PC-9 (cell line): ENCODE data around the gene STARD8. TPM values are rescaled to one million over a fixed set of nuclear protein-coding genes. Genes with fewer than 3 reads are reported as not detected.

ENCODE experiments used
- BruUV-seq: library from RNA; stranded (reverse); fragments of 400-500 nt; replicated peaks from 2 replicates; lab custom pipeline; 2021; lab: Mats Ljungman, UMichigan
- CTCF ChIA-PET: fragments of 300-600 bp; sonication (Branson Sonifier 250); formaldehyde crosslinking; loops from one replicate; lab custom pipeline; 2022; ENCODE audit warnings: antibody characterized with exemption; lab: Charles Lee
- POLR2A ChIA-PET: fragments of 300-600 bp; sonication (Branson Sonifier 250); formaldehyde crosslinking; loops from one replicate; lab custom pipeline; 2022; ENCODE audit warnings: antibody characterized with exemption; ENCODE audit not compliant: unreplicated experiment; lab: Charles Lee
- DNase-seq, 2 experiments: peaks; one replicate each; pipeline versions ENCODE4 v3.0.0 to v3.0.0-alpha.2; 2015 to 2022; ENCODE audit warnings: mixed read lengths in 1 of 2
- H2AFZ ChIP-seq: fragments of 200-600 bp; sonication (generic); 2 replicates; pipeline ENCODE4 v1.8.1; 2017; ENCODE audit warnings: antibody characterized with exemption
- H3F3A ChIP-seq: fragments of 200-600 bp; sonication (generic); 2 replicates; pipeline ENCODE4 v1.8.1; 2017; ENCODE audit warnings: antibody characterized with exemption, mild to moderate bottlenecking, low read depth; ENCODE audit not compliant: insufficient read depth
- H3K27ac ChIP-seq: fragments of 200-600 bp; sonication (generic); 2 replicates; pipeline ENCODE4 v1.6.1; 2016; ENCODE audit warnings: mixed run types
- H3K27me3 ChIP-seq: fragments of 200-600 bp; sonication (generic); 2 replicates; pipeline ENCODE4 v1.6.1; 2016; ENCODE audit warnings: low read depth, mixed run types; ENCODE audit not compliant: insufficient read depth
- H3K36me3 ChIP-seq: fragments of 200-600 bp; sonication (generic); 2 replicates; pipeline ENCODE4 v1.6.1; 2016; ENCODE audit warnings: low read depth, mixed run types
- H3K4me1 ChIP-seq: fragments of 200-600 bp; sonication (generic); replicated peaks from 2 replicates; pipeline ENCODE4 v1.6.1; 2016; ENCODE audit warnings: mixed run types; ENCODE audit not compliant: insufficient read depth
- H3K4me2 ChIP-seq: fragments of 200-600 bp; sonication (generic); 2 replicates; pipeline ENCODE4 v1.6.1; 2017; ENCODE audit warnings: mixed run types
- H3K4me3 ChIP-seq: fragments of 200-600 bp; sonication (generic); 2 replicates; pipeline ENCODE4 v1.6.1; 2016; ENCODE audit warnings: mixed run types
- H3K79me2 ChIP-seq: fragments of 200-600 bp; sonication (generic); 2 replicates; pipeline ENCODE4 v1.6.1; 2017; ENCODE audit warnings: low read depth, mixed run types
- H3K9me2 ChIP-seq: fragments of 200-600 bp; sonication (generic); 2 replicates; pipeline ENCODE4 v1.8.1; 2017; ENCODE audit warnings: mild to moderate bottlenecking; ENCODE audit not compliant: insufficient read depth
- H3K9me3 ChIP-seq: fragments of 200-600 bp; sonication (generic); 2 replicates; pipeline ENCODE4 v1.8.1; 2016; ENCODE audit warnings: low read depth; ENCODE audit not compliant: insufficient read depth
- H4K20me1 ChIP-seq: fragments of 200-600 bp; sonication (generic); 2 replicates; pipeline ENCODE4 v1.8.1; 2017; ENCODE audit not compliant: insufficient read depth
- EZH2 ChIP-seq: fragments of 200-600 bp; sonication (generic); IDR thresholded peaks from 2 replicates; pipeline ENCODE4 v1.8.0; 2017; ENCODE audit warnings: antibody characterized with exemption, low read depth
- intact Hi-C: fragments of 100-400 bp; cut with micrococcal nuclease; formaldehyde crosslinking; loops from one replicate; pipeline ENCODE4 v1.10.0; 2022; ENCODE audit not compliant: unreplicated experiment
- total RNA-seq: library from RNA; stranded (reverse); gene quantifications from 2 replicates; pipeline ENCODE4 v1.2.3, GENCODE V29; 2021
- TF ChIP-seq, protein P1 (sequence below): fragments of 200-600 bp; sonication (generic); conservative IDR thresholded peaks from 2 replicates; pipeline ENCODE4 v1.6.1; 2017; ENCODE audit warnings: mixed run types, antibody characterized with exemption, mild to moderate bottlenecking, moderate library complexity

STARD8 gene
- total RNA-seq, 1 experiment from 2014 or later = 2.2 TPM

DNA sequence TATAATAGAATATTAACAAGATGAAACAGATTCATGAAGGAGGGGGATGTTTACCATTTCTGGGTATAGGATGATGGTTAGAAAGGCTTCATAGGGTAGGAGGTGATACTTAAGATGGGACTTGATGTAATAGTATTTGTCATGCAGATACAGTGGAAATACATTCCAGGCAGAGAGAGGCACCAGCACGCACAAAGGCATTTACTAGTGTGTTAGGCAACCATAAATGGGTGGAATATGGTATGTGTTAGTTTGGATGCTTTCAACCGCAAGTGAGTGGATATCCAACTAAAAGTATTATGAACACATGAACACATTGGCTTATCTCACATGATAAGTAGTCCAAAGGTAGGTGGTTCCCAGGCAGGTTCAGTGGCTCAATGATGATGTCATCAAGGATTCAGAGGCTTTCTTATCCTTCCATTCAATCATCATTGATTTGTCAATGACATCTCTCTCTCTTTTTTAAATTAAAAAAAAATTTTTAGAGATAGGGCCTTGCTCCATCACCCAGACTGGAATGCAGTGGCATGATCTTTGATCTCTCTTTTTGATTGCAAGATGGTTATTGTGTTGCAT is 12.7 kb upstream of the STARD8 start:
- Histone ChIP-seq H3K27me3 (no peaks in the 10 kb centered on the region), H2AFZ (no peak overlapping the region), H3K4me2 (no peak overlapping the region), H4K20me1 (no peaks in the 10 kb centered on the region), H3K79me2 (no peaks in the 10 kb centered on the region), H3F3A (no peaks in the 10 kb centered on the region), H3K4me1 (no peaks in the 10 kb centered on the region), H3K9me3 (no peaks in the 10 kb centered on the region), H3K9me2 (no peaks in the 10 kb centered on the region), H3K27ac (no peak overlapping the region), H3K36me3 (no peaks in the 10 kb centered on the region), H3K4me3 (no peak overlapping the region)
- no peak for TF ChIP-seq EZH2
- TF ChIP-seq, protein P1, sequence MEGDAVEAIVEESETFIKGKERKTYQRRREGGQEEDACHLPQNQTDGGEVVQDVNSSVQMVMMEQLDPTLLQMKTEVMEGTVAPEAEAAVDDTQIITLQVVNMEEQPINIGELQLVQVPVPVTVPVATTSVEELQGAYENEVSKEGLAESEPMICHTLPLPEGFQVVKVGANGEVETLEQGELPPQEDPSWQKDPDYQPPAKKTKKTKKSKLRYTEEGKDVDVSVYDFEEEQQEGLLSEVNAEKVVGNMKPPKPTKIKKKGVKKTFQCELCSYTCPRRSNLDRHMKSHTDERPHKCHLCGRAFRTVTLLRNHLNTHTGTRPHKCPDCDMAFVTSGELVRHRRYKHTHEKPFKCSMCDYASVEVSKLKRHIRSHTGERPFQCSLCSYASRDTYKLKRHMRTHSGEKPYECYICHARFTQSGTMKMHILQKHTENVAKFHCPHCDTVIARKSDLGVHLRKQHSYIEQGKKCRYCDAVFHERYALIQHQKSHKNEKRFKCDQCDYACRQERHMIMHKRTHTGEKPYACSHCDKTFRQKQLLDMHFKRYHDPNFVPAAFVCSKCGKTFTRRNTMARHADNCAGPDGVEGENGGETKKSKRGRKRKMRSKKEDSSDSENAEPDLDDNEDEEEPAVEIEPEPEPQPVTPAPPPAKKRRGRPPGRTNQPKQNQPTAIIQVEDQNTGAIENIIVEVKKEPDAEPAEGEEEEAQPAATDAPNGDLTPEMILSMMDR = no peak
- CTCF ChIA-PET = no interaction called here
- POLR2A ChIA-PET = no interaction called here
- BruUV-seq = no TSS peak
- intact Hi-C loops = no loop called here
- DNase-seq = no peak

DNA sequence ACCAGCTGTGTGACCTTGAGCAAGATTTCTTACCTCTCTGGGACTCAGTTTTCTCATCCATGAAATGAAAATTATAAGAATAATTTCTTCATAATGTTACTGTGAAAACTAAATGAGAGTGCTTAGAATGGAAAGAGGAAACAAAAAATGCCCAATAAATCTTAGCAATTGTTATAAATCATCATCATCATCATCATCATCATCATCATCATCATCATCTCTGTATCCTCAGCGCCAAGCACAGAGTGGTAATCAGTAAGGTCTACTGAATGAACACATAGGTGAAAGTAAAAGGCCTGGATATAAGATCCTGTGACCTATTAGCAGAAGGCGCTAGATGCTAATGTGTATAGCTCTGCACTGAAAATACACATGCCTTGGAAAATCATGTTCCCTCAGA is 6.8 kb upstream of the STARD8 start:
- POLR2A ChIA-PET = no interaction called here

DNA sequence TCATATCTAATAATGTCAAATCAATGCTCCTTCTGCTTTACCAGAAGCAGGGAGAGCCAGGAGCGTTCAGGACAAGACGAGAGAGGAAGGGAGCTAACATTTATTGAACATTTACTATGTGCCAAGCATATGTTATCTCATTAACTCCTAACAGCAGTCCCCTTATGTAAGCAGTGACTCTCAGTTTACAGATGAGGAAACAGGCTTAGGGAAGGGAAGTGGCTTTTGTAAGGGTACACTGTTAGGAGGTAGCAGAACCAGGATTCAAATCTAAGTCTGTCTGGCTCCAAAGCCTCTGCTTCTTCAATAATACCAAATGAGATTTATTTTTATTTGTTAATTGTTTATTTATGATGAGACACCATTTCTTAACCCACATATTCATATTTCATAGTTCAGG is 2.6 kb upstream of the STARD8 start:
- intact Hi-C loops = no loop called here
- Histone ChIP-seq H3K36me3 (no peaks in the 10 kb centered on the region), H4K20me1 (no peaks in the 10 kb centered on the region), H3K27ac (no peak overlapping the region), H3K27me3 (peaks cover 9% of the 10 kb centered on the region; the same call in 1 of the 2 replicates), H3K4me1 (no peaks in the 10 kb centered on the region), H3K79me2 (no peaks in the 10 kb centered on the region), H3K4me3 (no peak overlapping the region), H3F3A (no peaks in the 10 kb centered on the region), H3K9me3 (no peaks in the 10 kb centered on the region), H2AFZ (no peak overlapping the region), H3K9me2 (no peaks in the 10 kb centered on the region), H3K4me2 (no peak overlapping the region)
- TF ChIP-seq, protein P1 = no peak
- TF ChIP-seq EZH2 = no peak
- no peak for DNase-seq
- ChIA-PET POLR2A (no interaction called here), CTCF (no interaction called here)
- BruUV-seq = no TSS peak

More for the DNA sequence above, 6.8 kb upstream of the STARD8 start:
- TF ChIP-seq, protein P1 = no peak
- no peak for TF ChIP-seq EZH2
- CTCF ChIA-PET = no interaction called here
- H2AFZ ChIP-seq = no peak overlapping the region
- H3K27ac ChIP-seq = no peak overlapping the region
- intact Hi-C loops = no loop called here
- H3K36me3 ChIP-seq = no peaks in the 10 kb centered on the region
- no peaks in the 10 kb centered on the region for H3K79me2 ChIP-seq
- no peaks in the 10 kb centered on the region for H4K20me1 ChIP-seq
- no peaks in the 10 kb centered on the region for H3K9me3 ChIP-seq
- no peak overlapping the region for H3K4me2 ChIP-seq
- H3K27me3 ChIP-seq = no peaks in the 10 kb centered on the region
- no TSS peak for BruUV-seq
- H3K9me2 ChIP-seq = no peaks in the 10 kb centered on the region
- no peak for DNase-seq
- H3K4me1 ChIP-seq = no peaks in the 10 kb centered on the region
- no peaks in the 10 kb centered on the region for H3F3A ChIP-seq
- no peak overlapping the region for H3K4me3 ChIP-seq
